HG02840 (cell line): ENCODE measurements around the gene RAI2.

Experiments used
- ATAC-seq: cut with Tn5 transposase; IDR thresholded peaks from one replicate; pipeline ENCODE4 v1.9.1; 2021; ENCODE audit warnings: mild to moderate bottlenecking, moderate library complexity, moderate number of reproducible peaks; ENCODE audit not compliant: unreplicated experiment, low FRiP score

RAI2 gene

DNA sequence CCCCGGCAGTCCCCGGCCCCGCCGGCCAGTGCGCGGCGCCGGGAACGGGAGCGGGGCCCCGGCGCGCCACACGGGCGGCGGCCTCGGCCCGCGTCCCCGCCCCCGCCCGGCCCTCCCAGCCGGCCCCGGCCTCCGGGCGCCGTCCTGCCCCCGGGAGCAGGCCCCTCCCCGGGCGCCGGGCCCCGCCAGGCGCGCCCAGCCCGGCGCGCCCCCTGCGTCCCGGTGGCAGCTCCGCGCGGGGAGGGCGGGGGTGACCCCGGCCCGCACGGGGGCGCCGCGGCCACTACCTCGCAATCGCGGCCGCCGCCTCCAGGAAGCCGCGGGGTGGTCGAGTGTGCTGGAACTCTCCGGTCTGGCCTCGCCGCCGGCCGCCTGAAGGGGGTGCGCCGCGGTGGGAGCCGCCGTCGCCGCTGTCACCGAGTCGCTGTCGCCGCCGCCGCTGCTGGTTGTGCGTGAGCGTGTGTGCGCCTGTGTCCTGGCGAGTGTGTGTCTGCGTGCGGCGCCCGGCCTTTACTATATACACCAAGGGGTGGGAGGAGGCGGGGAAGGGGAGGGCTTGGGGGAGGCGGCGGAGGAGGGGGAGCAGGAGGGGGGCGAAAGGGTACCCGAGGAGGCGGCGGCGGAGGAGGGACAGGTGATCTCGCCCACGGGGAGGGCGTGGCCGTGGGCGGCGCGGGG, at the start of gene RAI2:
Gene RAI2, minus strand, starts transcription at position 488 of the 678 bp plus-strand sequence. CDS start 59,288 bp downstream, outside the sequence.
- ATAC-seq: no peak

GRCh38 chrX:17888421-17888820, 27.3 kb upstream of the RAI2 start:
- no peak for ATAC-seq

DNA sequence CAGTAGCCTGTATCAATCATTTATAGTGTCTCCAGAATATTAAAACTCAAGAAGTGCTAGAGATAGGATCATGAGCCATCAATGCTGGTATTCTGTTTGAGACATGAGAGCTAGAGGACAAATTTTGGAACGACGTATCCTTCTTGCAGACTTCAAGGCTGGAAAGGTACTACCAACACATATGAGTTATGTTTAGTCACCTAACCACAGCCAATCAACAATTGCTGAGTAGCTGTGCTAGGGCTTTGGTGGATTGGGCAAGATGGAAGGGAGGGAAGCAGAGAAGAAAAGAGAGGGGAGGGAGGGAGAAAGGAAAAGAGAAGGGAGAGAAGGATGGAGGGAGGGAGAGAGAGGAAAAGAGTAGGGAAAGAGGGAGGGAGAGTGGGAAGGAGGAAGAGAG, 21.6 kb upstream of the RAI2 start:
- ATAC-seq: no peak

DNA sequence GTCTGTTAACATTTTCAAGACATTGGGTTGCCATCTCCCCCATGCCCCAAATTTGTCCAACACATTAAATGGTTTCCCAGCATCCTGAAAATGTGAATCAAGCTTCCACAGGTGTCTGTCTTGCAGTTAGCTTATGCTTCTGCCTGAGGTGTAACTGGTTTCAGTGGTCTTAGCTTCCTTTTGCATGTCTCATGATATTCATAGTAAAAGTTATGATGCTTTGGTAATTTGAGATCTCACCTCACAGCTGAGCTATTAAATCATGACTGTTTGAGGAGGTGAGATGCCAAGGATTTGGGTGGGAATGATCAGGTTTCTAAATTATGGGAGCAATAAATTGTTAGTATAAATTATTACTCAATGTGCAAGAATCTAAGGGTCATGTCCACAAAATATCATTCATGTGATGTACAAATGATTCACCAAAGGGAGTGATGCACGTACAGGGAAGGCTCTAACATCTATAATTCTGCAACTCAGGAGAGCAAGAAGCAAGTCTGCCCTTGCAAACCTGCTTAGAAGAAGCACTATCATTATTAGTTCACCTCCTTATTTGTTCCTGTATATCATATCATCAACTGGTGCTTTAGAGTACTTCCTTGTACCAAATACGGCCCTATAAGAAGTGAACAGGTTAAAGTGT, 17.1 kb upstream of the RAI2 start:
- no peak for ATAC-seq

- no peak for ATAC-seq
These were observed 15.0 kb upstream of the RAI2 start for GRCh38 chrX:17876135-17876534.

DNA sequence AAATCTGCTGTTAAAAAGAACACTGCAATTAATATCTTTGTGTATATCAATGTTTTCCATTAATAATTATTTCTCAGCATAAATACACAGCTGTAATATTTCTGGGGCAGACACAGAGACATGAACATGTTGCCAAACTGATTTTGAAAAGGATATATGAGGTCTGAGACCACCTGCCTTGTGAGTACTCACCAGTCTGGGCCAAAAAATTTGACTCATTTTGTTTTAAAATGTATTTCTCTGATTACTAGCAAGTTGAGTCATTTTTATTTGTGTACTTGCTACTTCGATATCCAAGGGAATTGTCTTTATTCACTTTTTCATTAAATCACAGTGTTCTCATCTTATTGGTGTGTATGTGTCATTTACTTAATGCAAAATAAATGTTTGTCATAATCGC, 8.5 kb upstream of the RAI2 start:
- ATAC-seq: no peak

GRCh38 chrX:17861489-17862011, 452 bp upstream of the RAI2 start:
- no peak for ATAC-seq

DNA sequence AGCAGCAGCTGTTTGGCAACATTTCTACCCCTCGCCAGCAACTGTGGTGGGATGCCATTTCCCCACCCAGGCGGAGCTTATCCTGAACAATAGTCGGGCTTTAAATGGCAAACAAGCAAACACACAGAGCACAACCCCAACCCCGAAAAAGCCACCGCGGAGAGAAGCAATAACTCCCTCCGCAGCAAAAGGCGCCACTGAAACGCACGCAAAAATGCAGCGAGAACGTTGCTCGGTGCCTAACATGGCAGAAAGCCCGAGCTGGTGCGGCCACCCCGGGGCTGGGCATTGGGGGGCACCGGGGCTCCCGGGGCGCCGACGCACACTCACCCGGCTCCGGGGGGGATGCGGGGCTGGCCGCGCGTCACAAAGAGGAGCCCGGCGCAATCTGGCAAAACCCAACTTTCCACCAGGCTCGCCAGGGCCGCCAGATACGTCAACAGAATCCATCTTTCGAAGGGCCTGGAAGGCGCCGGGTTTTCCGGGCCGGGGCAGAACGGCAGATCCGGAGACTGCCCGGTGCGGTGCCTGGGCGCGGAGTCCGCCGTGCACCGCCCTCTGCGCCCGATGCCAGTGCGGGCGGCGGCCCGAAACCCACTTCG, 818 bp downstream of the RAI2 start:
- ATAC-seq: no peak

GRCh38 chrX:17859609-17860178, 1.4 kb downstream of the RAI2 start:
- ATAC-seq: no peak

GRCh38 chrX:17854531-17854930, 6.6 kb downstream of the RAI2 start:
- no peak for ATAC-seq

DNA sequence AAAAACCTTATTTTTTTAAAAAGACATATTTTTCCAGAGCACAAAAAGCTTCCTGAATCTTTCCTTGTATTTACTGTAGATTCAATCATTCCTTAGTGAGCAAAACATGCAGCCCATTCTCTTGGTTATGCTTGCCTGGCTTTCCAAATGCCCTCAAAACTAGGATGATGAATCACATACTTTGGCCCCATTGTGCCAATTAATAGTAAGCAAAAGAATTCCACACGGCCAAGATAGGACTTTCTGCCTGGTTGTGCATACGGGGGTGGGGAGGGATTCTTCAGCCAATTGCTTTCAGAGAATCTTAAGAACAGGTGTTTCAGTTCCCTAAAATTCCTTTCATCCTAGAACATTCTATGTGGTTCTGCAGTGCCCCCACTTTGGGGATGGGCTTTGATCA, 7.0 kb downstream of the RAI2 start:
- ATAC-seq: no peak

DNA sequence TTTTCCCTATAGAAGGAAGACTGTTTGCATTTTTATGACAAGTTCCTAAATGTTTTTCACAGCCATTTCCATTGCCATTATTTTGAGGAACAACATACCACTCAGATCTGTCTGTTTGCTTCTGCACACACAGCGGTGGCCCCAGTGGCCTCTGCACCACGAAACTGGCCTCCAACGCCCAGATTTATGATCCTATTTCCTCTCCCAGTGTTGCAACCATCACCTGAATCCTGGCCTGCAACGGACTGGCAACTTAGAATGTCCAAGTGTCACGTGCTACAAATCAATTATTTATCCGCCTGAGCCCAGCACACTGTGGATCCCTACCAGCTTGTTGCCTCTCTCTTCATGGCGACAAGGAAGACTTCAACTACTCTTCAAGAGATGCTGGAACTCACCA, 9.2 kb downstream of the RAI2 start:
- ATAC-seq: no peak

DNA sequence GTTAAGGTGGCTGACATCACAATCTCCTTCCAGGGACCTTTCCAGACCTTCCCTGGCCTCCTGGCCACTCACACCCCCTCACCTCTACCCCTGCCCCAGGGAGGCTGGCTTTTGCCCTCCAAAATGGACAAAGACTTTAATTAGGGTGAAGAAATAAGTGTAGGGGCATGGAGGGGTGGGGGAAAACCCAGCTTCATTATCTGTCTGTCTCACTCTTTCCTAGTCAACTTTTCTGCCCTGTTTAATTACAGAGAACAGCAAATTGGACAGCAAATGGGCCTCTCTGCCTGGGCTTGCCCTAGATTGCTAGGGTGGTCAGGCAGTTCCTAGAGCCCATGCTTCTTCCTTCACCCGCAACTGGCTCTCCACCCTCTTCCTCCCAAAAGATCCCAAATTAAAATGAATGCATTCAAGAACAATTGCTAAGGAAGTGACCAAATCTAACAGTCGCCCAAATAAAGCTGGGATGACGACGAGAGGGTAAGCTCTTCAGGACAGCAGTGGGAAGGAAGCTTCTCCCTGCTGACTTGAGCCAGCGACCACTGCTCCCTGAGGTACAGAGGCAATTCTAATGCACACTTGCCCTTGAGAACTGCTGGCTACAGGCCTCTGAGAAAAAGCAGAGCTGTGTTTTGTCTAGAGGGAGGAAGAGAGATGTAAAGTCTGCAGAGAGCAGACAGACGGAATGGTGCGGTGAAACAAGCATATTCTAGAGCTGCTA, 12.4 kb downstream of the RAI2 start:
- ATAC-seq: no peak

DNA sequence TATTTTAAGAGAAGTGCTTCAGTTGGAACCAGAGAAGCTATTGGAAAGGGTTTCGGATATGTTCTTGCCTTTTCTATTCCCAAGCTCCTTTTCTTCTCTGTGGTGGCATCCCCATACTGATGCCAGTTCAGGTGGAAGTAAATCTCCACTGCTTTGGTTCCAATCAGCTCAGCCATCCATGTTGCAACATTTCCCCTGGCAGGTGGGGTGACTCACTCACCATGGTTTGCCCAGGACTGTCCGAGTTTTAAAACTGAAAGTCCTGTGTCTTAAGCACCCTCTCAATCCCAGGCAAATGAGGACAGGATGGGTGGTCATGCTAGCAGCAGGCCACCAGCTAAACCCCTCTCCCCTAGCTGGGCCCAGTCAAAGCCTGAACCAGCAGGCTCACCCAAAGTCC, 15.1 kb downstream of the RAI2 start:
- no peak for ATAC-seq

- ATAC-seq: no peak
These were observed 16.9 kb downstream of the RAI2 start for GRCh38 chrX:17844236-17844635.

DNA sequence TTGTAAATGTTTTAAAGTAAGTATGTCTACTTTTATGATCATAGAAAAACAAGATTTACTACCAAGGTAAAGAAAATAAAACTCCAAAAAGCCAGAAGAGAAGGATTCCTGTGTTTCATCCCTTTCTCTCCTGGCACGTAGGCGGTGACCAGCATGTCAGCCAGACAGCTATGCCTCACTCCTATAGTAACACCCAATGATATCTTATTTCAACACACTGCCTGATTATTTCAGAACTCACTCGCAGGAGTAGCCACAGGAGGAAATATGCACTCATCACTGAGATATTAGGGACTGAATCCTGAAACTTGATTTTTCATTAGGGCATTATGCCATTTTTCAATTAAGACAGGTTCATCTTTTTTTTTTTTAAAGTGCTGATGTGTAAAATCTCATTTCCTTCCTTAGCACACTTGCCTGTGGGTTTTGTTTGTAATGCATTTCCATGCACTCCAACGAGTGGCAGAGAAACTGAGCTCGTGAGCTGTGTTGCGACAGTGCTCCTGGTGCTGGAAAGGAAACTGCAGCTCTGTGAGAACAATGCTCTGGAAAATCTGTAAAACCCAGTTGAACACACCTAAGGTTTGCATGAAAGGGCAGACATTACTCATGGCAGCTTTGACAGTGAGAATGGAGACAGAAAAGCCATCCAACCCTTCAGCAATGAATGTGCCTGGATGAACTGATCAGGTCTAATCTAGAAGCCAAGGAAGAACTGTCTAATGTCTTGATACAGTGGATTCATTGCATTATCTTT, 18.2 kb downstream of the RAI2 start:
- ATAC-seq: no peak

GRCh38 chrX:17839269-17839668, 21.8 kb downstream of the RAI2 start:
- no peak for ATAC-seq

DNA sequence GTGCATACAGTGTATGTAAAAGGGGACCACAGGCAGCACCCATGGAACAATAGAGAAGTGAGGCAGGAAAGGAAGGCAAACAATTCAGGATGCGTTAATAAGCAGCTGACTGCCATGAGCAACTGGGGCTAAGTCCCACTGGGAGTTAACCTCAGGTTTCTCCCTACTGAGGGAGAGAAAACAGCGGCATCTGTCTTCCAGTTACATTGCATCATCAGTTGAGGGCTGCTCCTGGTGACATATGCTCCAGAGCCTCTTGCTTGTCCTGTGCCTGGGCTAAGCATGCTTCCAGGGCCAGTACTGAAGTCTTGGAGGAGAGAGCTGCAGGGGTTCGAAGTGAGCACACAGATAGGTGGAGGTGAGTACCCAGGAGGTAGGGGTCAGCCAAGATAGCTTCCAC, 24.3 kb downstream of the RAI2 start:
- no peak for ATAC-seq

GRCh38 chrX:17833954-17834353, 27.1 kb downstream of the RAI2 start:
- no peak for ATAC-seq

DNA sequence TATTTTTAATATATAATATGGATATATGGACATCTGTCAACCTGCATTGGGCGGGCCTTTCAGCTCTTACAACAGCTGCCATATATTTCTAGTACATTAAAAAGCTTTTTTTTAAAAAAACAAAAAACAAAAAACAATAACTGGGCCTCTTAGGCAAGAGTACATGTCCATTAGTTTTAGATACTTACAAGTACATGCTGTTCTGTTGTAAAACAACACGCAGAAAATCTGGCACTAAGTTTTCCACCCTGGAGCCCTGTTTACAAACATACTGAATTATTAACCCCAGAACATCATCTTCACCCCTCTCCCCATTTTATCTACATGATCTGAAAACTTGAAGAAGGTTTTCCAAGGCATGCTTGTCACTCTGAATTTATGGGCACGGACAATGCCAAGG, 29.8 kb downstream of the RAI2 start:
- no peak for ATAC-seq
